GM21526 (cell line): ENCODE results near the gene FUBP1.
"Not testable (repeated sequence)": the region's sequence is repeated elsewhere in the genome, so short reads cannot be mapped to it uniquely, and the experiment has no call there.

Source experiments
- ATAC-seq: cut with Tn5 transposase; IDR thresholded peaks from one replicate; pipeline ENCODE4 v1.9.1; 2021; ENCODE audit warnings: moderate library complexity; ENCODE audit not compliant: unreplicated experiment, low FRiP score

The FUBP1 gene

GRCh38 chr1:77978969-77979876 is at the start of gene FUBP1:
Gene FUBP1, minus strand, starts transcription at chr1:77979072. Its CDS starts 68 bp downstream, at chr1:77979004.
- peak; percentile 81 for ATAC-seq

- not testable (repeated sequence) for ATAC-seq
Observed at GRCh38 chr1:78021134-78021533, 42.3 kb upstream of the FUBP1 start.

DNA sequence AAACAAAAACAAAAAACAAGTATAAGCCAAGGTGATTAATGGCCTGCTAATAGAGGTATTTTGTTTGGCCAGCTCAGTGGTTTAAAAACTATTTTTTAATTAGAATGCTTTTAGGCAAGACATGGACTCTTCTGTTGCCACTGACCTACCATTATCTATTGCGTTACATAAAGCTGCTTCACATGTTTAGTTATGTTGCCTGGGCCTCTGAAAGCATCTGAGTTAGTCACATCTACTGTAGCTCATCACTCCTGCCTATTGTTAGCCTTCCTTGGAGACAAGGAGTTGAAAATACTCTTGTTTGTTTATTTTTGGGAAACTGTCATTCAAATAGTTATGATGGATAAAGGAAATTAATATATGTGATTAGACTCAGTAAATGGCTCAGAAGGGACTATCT is 40.2 kb upstream of the FUBP1 start:
- ATAC-seq = no peak

DNA sequence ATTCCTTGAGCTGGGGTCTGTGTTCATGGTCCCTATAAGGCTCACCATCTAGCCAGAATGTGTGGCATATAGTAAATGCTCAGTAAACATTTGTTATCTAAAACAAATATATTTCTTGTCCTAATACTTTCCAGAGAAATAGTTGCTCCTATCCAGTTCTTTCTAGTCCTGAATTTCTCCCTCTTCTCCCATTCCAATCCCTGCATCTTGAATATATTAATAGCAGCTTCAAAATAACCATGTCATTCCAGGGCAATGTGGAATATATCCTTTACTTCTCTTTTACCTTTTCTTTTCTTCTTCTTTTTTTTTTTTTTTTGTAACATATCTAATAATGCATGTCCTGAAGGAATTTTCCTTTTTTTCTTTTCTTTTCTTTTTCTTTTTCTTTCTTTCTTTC is 36.3 kb upstream of the FUBP1 start:
- ATAC-seq = no peak

DNA sequence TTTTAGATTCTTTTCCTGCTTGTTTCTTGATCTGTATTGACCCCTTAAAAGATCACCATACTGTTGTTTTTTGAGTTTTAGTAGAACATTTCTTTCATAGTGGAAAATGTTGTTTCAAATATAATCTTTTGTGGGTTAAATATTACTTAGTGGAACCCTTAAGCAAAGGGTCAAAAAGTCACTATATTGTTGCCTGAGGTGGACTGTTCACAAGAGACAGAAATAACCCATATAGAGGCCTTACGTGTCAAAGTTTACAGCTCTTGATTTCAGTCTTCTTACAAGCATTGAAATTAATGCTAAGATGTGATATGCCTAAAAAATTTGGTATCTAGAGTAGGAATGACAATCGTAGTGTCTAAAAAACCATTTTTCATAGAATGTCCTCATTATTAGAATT is 32.2 kb upstream of the FUBP1 start:
- no peak for ATAC-seq

GRCh38 chr1:78009836-78010235 is 31.0 kb upstream of the FUBP1 start:
- ATAC-seq = no peak

DNA sequence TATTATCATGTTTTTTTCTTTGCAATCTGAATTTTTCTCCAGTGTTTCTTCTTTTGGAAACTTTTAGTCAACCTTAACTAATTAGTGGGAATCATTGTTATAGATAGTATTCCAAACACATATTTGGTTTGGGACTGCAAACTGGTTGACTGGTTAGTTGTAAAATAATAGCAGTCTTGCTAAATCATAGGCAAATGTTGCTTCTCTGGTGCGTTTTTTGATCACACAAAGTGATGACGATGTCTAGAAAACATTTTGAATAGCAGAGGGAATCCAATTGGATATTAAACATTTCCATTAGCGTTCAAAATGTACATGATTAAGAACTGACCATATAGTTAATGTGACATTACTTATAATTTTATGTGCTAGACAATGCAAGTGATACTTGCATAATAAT is 30.4 kb upstream of the FUBP1 start:
- no peak for ATAC-seq

GRCh38 chr1:78007677-78008341 is 28.9 kb upstream of the FUBP1 start:
- no peak for ATAC-seq

DNA sequence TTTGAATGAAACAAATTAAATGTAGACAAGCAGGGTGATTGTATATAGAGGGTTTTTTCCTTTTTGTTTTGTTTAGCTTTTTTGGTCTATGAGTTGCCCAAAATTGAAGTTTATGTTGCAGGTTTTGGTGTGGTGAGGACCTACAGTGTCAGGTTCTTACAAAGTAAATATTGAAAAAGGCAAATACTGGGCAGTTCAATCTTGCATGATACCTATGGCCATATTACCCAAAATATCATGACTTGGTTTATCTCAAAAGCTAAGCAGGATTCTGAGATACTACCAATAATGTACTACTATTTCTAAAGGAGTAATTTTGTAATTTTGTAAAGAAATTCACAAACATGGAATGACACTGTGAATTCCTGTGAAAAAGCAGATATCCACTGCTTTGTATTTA is 27.6 kb upstream of the FUBP1 start:
- no peak for ATAC-seq

- no peak for ATAC-seq
Observed at GRCh38 chr1:78005755-78006154, 26.9 kb upstream of the FUBP1 start.

DNA sequence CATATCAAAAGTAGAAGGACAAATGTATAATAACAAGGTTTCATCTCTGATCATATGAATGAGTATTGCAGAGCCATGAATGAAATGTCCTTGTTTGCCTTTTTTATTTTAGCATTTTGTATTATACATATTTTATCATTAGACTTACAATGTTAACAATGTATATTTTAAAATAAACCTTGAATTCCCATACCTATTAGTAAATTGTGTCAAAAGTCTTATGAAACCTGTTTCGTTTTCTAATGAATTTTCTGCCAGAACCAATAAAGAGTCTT is 26.5 kb upstream of the FUBP1 start:
- no peak for ATAC-seq

- ATAC-seq = peak; percentile 97
Observed at GRCh38 chr1:78004719-78005447, 26.0 kb upstream of the FUBP1 start, which contains the start of gene DNAJB4. Gene DNAJB4, plus strand, starts transcription at chr1:78004939. Its CDS starts 172 bp downstream, at chr1:78005111.

DNA sequence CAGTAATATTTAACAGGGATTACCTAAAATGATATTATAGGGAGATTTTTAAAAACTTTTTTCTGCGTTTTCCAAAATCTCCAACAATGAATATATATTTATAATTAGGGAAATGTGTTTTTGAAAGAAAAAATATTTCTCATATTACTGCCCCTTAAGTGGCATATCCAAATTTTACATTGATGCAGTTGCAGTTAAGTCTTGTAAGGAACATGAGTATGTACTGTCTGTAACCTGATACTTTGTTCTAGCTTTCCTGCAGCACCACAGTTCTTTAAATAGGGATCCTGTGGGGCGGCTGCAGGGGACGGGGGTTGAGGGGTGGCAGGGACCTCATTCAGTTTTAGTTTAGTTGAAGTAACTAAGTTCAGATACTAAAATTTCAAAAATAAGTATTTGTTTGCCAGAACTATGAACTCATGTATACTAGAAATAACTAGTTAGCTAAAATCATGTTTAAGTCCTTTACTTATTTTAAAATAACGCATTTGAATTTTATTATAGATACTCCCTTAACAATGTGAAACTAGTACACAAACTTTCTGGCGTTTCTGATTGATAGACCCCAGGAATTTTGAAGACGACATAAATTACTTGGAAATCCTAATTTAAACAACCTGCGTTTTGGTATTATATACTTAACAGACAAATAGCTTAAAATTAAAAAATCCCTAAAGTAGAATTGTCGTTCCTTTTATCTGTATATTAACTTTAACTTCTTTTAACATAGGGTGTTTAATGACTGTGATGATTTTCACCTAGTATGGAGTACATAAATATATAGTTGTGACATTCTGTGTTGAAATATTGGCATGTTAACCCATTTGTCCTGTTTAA is 25.2 kb upstream of the FUBP1 start:
- peak; percentile 51 for ATAC-seq

DNA sequence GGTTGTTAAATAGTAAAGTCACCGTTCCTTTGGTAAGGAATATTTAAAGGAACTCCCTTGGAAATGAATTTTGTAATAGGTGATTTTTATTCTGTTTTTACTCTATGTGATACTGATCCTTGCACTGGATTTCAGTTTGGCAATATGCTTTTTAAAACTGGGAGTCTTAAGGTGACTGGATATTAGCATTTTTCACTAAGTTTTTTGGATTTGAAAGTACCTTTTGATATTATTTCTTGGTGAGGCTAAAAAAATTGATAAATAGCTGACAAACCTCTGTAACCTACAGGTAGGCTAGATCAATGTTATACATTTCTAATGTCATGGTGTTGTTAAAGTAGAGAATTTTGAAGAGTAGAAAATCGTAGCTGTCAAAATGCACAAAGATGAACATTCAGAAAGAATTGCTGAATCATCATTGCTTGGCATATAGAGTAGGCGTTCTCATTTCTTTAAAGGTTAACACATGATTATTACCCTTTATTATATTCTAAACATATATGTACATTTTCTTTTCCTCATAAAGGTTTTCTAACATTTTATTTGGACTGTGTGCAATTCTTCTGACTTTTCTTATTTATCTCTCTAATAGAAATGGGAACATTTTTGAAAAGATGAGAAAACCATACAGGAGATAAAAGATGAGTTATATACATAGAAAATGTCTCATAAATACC is 24.3 kb upstream of the FUBP1 start:
- no peak for ATAC-seq

DNA sequence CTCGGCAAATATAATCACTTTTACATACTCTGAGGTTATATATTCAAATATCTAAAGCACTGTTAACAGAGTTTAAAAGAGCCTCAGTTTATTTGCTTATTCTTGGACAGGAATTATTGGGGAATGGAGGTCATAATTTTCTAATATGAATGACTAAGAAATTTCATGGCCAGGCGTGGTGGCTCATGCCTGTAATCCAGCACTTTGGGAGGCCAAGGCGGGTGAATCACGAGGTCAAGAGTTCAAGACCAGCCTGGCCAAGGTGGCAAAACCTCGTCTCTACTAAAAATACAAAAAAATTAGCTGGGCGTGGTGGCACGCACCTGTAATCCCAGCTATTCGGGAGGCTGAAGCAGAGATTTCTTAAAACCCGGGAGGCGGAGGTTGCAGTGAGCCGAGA is 21.7 kb upstream of the FUBP1 start:
- not testable (repeated sequence) for ATAC-seq

DNA sequence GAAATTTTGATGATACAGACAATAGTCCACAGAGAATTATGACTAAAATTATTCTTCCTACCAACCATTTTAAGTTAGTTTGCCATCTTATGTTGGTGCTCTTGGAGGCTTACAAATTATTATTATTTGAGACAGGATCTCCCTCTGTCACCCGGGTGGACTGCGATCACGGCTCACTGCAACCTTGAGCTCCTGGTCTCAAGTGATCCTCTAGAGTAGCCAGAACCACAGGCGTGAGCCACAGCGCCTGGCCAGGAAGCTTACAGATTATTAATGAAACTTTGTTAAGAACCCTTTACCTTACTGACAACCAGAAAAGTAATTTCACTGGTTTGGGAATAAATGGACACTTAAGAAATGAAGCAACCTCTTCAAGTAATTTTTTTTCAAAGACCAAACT is 17.9 kb upstream of the FUBP1 start:
- no peak for ATAC-seq

GRCh38 chr1:77994117-77994705 is 15.3 kb upstream of the FUBP1 start:
- ATAC-seq = no peak

- no peak for ATAC-seq
Observed at GRCh38 chr1:77991638-77992037, 12.8 kb upstream of the FUBP1 start.

GRCh38 chr1:77990629-77991204 is 11.8 kb upstream of the FUBP1 start:
- no peak for ATAC-seq
